C4-2B (cell line): ENCODE measurements around the gene MRPL18.

ENCODE experiments used
- CTCF ChIP-seq: fragments of 450-650 bp; conservative IDR thresholded peaks from 2 replicates; pipeline ENCODE4 v1.5.1; 2017; ENCODE audit warnings: mild to moderate bottlenecking
- ZFX ChIP-seq: fragments of 450-650 bp; IDR thresholded peaks from 2 replicates; pipeline ENCODE4 v1.6.1; 2017

- no peak for TF ChIP-seq CTCF
- no peak for TF ChIP-seq ZFX
Measured at GRCh38 chr6:159807150-159807858, 17.0 kb downstream of the MRPL18 start.
